ENCODE results near the gene CATSPER4.
A peak's percentile ranks its signal among the peaks of the same experiment; 100 is the strongest.

CATSPER4 gene

DNA sequence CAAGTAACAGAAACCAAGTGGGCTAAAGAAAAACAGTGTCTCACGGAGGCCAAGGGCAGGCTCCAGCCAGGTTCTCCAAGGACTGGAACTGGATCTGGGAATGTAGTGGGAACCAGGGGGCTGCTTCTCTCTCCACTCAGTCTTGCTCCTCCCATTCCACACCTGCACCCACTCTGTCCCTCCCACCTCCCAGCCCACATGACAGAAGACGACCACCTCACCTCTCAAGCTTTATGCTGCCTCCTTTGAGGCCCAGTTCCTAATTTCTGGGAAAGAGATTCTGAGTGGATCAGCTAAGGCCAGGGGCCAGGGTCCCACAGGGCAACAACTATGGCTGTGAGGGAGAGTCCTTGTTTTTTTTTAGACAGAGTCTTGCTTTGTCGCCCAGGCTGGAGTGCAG lies 24.8 kb downstream of the CATSPER4 start:
- no peak overlapping the region for H3K27ac ChIP-seq (ENCODE audit: extremely low read depth, low read depth, low read length)
- POLR2A ChIA-PET: interaction anchor here (0.6 kb wide), 1 partner anchor 65 kb away, joined by 3 read pairs; no protein-coding TSS in a partner anchor
- no peak for TF ChIP-seq ZNF302 (tag by site-specific recombination; IDR thresholded peaks at IDR 0.05; ENCODE audit: low read depth)
- no peak for TF ChIP-seq ZFP69B (tag by site-specific recombination; IDR thresholded peaks at IDR 0.05)
- TF ChIP-seq ZFHX2 (tag by site-specific recombination; conservative IDR thresholded peaks at IDR 0.05): peak; percentile 47
- TF ChIP-seq, protein P1, sequence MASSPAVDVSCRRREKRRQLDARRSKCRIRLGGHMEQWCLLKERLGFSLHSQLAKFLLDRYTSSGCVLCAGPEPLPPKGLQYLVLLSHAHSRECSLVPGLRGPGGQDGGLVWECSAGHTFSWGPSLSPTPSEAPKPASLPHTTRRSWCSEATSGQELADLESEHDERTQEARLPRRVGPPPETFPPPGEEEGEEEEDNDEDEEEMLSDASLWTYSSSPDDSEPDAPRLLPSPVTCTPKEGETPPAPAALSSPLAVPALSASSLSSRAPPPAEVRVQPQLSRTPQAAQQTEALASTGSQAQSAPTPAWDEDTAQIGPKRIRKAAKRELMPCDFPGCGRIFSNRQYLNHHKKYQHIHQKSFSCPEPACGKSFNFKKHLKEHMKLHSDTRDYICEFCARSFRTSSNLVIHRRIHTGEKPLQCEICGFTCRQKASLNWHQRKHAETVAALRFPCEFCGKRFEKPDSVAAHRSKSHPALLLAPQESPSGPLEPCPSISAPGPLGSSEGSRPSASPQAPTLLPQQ (tag by site-specific recombination; IDR thresholded peaks at IDR 0.05): no peak
- no peak for TF ChIP-seq ZXDB (tag by site-specific recombination; IDR thresholded peaks at IDR 0.05)
- peak; percentile 60; the same call in 1 of the 2 replicates for TF ChIP-seq EGR2 (tag by site-specific recombination; IDR thresholded peaks at IDR 0.05; ENCODE audit: low read depth)
- no peak for TF ChIP-seq ZNF544 (tag by site-specific recombination; IDR thresholded peaks at IDR 0.05)
- no peaks in the 10 kb centered on the region for H3K9me3 ChIP-seq (ENCODE audit: control insufficient read depth, insufficient read depth, low read depth, low read length)
- CTCF ChIA-PET: interaction anchor here (0.6 to 1.1 kb wide), 2 partner anchors 17 to 19 kb away, joined by 5 to 6 read pairs; partner anchors contain the start of gene CEP85
- no peak overlapping the region for H3K4me3 ChIP-seq (ENCODE audit: low read depth, low read length)
- H3K36me3 ChIP-seq (ENCODE audit: control insufficient read depth in 2 of 2, insufficient read depth in 1 of 2, low read length in 2 of 2): no peaks in the 10 kb centered on the region
- H3K4me1 ChIP-seq (ENCODE audit: control insufficient read depth, insufficient read depth, low read length): no peaks in the 10 kb centered on the region

DNA sequence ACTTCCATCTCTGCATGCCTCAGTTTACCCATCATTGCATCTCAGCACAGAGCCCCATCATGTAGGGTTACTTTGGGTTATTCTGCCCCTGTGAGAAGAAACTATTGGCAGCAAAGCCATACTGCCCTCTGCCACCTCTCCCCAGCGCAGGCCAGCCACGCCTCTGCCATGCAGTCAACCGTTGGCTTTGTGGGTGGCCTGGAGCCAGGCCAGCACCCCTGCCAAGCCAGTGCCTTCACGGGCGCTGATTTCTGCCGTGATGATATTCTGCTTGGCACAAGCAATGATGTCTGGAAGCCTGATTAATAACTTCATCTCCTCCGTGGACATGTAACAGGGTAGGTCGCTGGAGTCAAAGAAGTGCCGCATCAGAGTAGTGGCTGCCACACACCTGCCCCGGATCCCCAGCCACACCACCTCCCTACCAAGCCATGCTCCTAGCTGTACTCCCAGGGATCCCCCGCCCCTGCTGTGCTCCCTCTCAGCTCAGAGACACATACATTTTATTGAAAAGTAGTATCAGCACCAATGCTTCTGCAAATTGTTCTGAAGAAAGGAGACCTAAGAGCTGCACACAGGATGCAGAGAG lies 28.6 kb downstream of the CATSPER4 start:
- Histone ChIP-seq H3K4me3 (ENCODE audit: low read depth, low read length) (no peak overlapping the region), H3K9me3 (ENCODE audit: control insufficient read depth, insufficient read depth, low read depth, low read length) (no peaks in the 10 kb centered on the region), H3K36me3 (ENCODE audit: control insufficient read depth in 2 of 2, insufficient read depth in 1 of 2, low read length in 2 of 2) (no peaks in the 10 kb centered on the region), H3K4me1 (ENCODE audit: control insufficient read depth, insufficient read depth, low read length) (peaks cover 3% of the 10 kb centered on the region; the same call in 1 of the 2 replicates), H3K27ac (ENCODE audit: extremely low read depth, low read depth, low read length) (no peak overlapping the region)
- POLR2A ChIA-PET: no interaction called here
- CTCF ChIA-PET: interaction anchor here (0.6 to 1.2 kb wide), 2 partner anchors 15 to 29 kb away, joined by 3 to 4 read pairs; partner anchors contain the start of genes CATSPER4 and CEP85
- TF ChIP-seq ZNF302 (tag by site-specific recombination; IDR thresholded peaks at IDR 0.05; ENCODE audit: low read depth) (no peak), GLIS1 (tag by site-specific recombination; IDR thresholded peaks at IDR 0.05) (0 out of 2 replicates have a peak, but pooled peaks have one; percentile 30), ZNF169 (tag by site-specific recombination; IDR thresholded peaks at IDR 0.05) (no peak), ZIC2 (tag by site-specific recombination; IDR thresholded peaks at IDR 0.05) (peak; percentile 34; the same call in 1 of the 2 replicates)
- TF ChIP-seq, protein P2, sequence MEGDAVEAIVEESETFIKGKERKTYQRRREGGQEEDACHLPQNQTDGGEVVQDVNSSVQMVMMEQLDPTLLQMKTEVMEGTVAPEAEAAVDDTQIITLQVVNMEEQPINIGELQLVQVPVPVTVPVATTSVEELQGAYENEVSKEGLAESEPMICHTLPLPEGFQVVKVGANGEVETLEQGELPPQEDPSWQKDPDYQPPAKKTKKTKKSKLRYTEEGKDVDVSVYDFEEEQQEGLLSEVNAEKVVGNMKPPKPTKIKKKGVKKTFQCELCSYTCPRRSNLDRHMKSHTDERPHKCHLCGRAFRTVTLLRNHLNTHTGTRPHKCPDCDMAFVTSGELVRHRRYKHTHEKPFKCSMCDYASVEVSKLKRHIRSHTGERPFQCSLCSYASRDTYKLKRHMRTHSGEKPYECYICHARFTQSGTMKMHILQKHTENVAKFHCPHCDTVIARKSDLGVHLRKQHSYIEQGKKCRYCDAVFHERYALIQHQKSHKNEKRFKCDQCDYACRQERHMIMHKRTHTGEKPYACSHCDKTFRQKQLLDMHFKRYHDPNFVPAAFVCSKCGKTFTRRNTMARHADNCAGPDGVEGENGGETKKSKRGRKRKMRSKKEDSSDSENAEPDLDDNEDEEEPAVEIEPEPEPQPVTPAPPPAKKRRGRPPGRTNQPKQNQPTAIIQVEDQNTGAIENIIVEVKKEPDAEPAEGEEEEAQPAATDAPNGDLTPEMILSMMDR (tag by site-specific recombination; IDR thresholded peaks at IDR 0.05): no peak

DNA sequence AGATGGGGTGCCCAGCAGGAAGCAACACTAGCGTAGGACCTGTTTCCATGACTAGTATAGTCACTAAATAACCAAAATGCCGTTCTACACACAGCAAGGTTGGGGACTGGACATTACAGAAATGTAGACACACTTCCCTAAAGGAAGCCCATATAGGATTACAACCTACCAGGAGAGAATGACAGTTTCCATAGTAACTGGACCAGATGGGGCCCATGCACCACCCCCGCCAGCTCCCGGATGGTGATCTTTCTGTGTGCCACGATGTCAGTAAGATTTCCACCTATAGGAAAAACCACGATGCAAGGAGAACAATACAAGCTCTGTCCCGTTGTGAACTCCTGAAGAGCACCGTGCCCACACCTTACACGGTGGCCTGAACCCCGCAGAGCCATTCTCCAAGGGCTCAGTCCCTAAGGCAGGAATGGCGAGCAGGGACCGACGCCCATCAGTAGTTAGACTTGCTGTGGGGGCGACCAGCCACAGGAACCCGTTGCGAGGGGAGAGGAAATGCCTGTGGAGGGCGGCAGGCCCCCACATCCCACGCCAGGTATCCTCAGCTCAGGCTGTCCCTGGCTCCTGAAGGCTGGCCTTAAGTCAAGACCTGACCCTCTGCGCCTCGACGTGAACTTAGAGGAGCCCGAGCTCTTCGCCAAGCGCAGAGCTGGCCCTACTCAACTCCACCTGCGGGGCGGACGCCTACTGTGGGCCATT lies 30.0 kb downstream of the CATSPER4 start:
- TF ChIP-seq EGR2 (tag by site-specific recombination; IDR thresholded peaks at IDR 0.05; ENCODE audit: low read depth) (peak; percentile 71), ZNF585B (tag by site-specific recombination; IDR thresholded peaks at IDR 0.05) (no peak), ZNF155 (tag by site-specific recombination; IDR thresholded peaks at IDR 0.05) (no peak), ZFP69B (tag by site-specific recombination; IDR thresholded peaks at IDR 0.05) (0 out of 2 replicates have a peak, but pooled peaks have one; percentile 46), IKZF3 (tag by site-specific recombination; IDR thresholded peaks at IDR 0.05) (0 out of 2 replicates have a peak, but pooled peaks have one; percentile 22), KLF1 (tag by site-specific recombination; IDR thresholded peaks at IDR 0.05) (peak; percentile 61), ZBTB7A (tag by site-specific recombination; IDR thresholded peaks at IDR 0.05; ENCODE audit: low read depth) (no peak), ZFHX2 (tag by site-specific recombination; conservative IDR thresholded peaks at IDR 0.05) (peak; percentile 68), ZNF610 (tag by site-specific recombination; IDR thresholded peaks at IDR 0.05; ENCODE audit: borderline replicate concordance) (no peak), ZIC2 (tag by site-specific recombination; IDR thresholded peaks at IDR 0.05) (peak; percentile 48; the same call in 1 of the 2 replicates)
- TF ChIP-seq, protein P3, sequence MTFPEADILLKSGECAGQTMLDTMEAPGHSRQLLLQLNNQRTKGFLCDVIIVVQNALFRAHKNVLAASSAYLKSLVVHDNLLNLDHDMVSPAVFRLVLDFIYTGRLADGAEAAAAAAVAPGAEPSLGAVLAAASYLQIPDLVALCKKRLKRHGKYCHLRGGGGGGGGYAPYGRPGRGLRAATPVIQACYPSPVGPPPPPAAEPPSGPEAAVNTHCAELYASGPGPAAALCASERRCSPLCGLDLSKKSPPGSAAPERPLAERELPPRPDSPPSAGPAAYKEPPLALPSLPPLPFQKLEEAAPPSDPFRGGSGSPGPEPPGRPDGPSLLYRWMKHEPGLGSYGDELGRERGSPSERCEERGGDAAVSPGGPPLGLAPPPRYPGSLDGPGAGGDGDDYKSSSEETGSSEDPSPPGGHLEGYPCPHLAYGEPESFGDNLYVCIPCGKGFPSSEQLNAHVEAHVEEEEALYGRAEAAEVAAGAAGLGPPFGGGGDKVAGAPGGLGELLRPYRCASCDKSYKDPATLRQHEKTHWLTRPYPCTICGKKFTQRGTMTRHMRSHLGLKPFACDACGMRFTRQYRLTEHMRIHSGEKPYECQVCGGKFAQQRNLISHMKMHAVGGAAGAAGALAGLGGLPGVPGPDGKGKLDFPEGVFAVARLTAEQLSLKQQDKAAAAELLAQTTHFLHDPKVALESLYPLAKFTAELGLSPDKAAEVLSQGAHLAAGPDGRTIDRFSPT (tag by site-specific recombination; IDR thresholded peaks at IDR 0.05): no peak
- H3K4me1 ChIP-seq (ENCODE audit: control insufficient read depth, insufficient read depth, low read length): peaks cover 3% of the 10 kb centered on the region; the same call in 1 of the 2 replicates
- no peaks in the 10 kb centered on the region for H3K9me3 ChIP-seq (ENCODE audit: control insufficient read depth, insufficient read depth, low read depth, low read length)
- CTCF ChIA-PET: interaction anchor here (0.6 to 3.4 kb wide), 4 partner anchors 13 to 250 kb away, joined by 3 to 27 read pairs (median 4); partner anchors contain the start of genes CATSPER4 and CEP85
- H3K4me3 ChIP-seq (ENCODE audit: low read depth, low read length): no peak overlapping the region
- H3K27ac ChIP-seq (ENCODE audit: extremely low read depth, low read depth, low read length): no peak overlapping the region
- H3K36me3 ChIP-seq (ENCODE audit: control insufficient read depth in 2 of 2, insufficient read depth in 1 of 2, low read length in 2 of 2): no peaks in the 10 kb centered on the region
- POLR2A ChIA-PET: no interaction called here

Measured in HEK293 (cell line).